HEK293T (cell line): ENCODE data around the gene KCNJ4.

ENCODE experiments used
- BHLHE40 ChIP-seq: fragments of 450-650 bp; IDR thresholded peaks from 2 replicates; pipeline ENCODE4 v1.6.1; 2016; ENCODE audit warnings: mild to moderate bottlenecking, moderate library complexity, borderline replicate concordance
- ELF4 ChIP-seq: fragments of 450-650 bp; IDR thresholded peaks from 2 replicates; pipeline ENCODE4 v1.6.1; 2017; ENCODE audit warnings: antibody characterized with exemption
- FOXA1 ChIP-seq: fragments of 450-650 bp; IDR thresholded peaks from 2 replicates; pipeline ENCODE4 v1.6.1; 2016; ENCODE audit warnings: mild to moderate bottlenecking
- HDGF ChIP-seq: fragments of 450-650 bp; IDR thresholded peaks from 2 replicates; pipeline ENCODE4 v1.6.1; 2017; ENCODE audit warnings: antibody characterized with exemption, borderline replicate concordance
- LEF1 ChIP-seq: fragments of 450-650 bp; IDR thresholded peaks from 2 replicates; pipeline ENCODE4 v1.6.1; 2017; ENCODE audit warnings: mild to moderate bottlenecking, borderline replicate concordance
- SP1 ChIP-seq: fragments of 450-650 bp; IDR thresholded peaks from 2 replicates; pipeline ENCODE4 v1.6.1; 2017
- SUZ12 ChIP-seq: fragments of 450-650 bp; IDR thresholded peaks from 2 replicates; pipeline ENCODE4 v1.6.1; 2016; ENCODE audit warnings: mild to moderate bottlenecking
- TARDBP ChIP-seq: fragments of 450-650 bp; IDR thresholded peaks from 2 replicates; pipeline ENCODE4 v1.6.1; 2016
- ZNF384 ChIP-seq: fragments of 450-650 bp; IDR thresholded peaks from 2 replicates; pipeline ENCODE4 v1.6.1; 2016
- TF ChIP-seq, protein P1 (sequence below): fragments of 450-650 bp; IDR thresholded peaks from 2 replicates; pipeline ENCODE4 v1.6.1; 2016

GRCh38 chr22:38431266-38432010, 23.6 kb downstream of the KCNJ4 start:
- TF ChIP-seq ZNF384, result no peak; the same call in 1 of the 2 replicates
- TF ChIP-seq ELF4, result no peak
- TF ChIP-seq SP1, result no peak
- no peak for TF ChIP-seq SUZ12
- no peak for TF ChIP-seq FOXA1
- TF ChIP-seq HDGF, result no peak
- TF ChIP-seq BHLHE40, result no peak
- no peak for TF ChIP-seq LEF1
- TF ChIP-seq TARDBP, result no peak
- TF ChIP-seq, protein P1, sequence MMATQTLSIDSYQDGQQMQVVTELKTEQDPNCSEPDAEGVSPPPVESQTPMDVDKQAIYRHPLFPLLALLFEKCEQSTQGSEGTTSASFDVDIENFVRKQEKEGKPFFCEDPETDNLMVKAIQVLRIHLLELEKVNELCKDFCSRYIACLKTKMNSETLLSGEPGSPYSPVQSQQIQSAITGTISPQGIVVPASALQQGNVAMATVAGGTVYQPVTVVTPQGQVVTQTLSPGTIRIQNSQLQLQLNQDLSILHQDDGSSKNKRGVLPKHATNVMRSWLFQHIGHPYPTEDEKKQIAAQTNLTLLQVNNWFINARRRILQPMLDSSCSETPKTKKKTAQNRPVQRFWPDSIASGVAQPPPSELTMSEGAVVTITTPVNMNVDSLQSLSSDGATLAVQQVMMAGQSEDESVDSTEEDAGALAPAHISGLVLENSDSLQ, result no peak
